Liver (tissue), 9 donors: ENCODE data around the gene ALG9. TPM values are rescaled to one million over a fixed set of nuclear protein-coding genes. Genes with fewer than 3 reads are reported as not detected.

Source experiments
- DNase-seq: peaks from one replicate; pipeline ENCODE4 v3.0.0-alpha.2; 2017; ENCODE audit warnings: low spot score
- H3K27ac ChIP-seq, 2 donors: one replicate each; pipeline ENCODE4 v1.7.0; 2013; ENCODE audit warnings: inconsistent platforms in 2 of 2, low read length in 2 of 2, control low read depth in 1 of 2, low read depth in 1 of 2, mild to moderate bottlenecking in 1 of 2
- H3K27me3 ChIP-seq, 4 donors: one replicate each; pipeline versions ENCODE4 v1.6.1 to v1.7.0; 2013; ENCODE audit warnings: low read length in 3 of 4, inconsistent platforms in 1 of 4, mild to moderate bottlenecking in 1 of 4, moderate library complexity in 1 of 4; ENCODE audit not compliant: control insufficient read depth in 4 of 4, insufficient read depth in 4 of 4
- H3K36me3 ChIP-seq, 4 donors: one replicate each; pipeline versions ENCODE4 v1.6.1 to v1.7.0; 2013; ENCODE audit warnings: low read length in 3 of 4, mild to moderate bottlenecking in 3 of 4, low read depth in 1 of 4, moderate library complexity in 1 of 4; ENCODE audit not compliant: control insufficient read depth in 4 of 4, insufficient read depth in 3 of 4
- H3K4me1 ChIP-seq, 4 donors: one replicate each; pipeline versions ENCODE4 v1.6.1 to v1.7.0; 2013; ENCODE audit warnings: low read length in 3 of 4, mild to moderate bottlenecking in 3 of 4, moderate library complexity in 1 of 4; ENCODE audit not compliant: control insufficient read depth in 4 of 4, insufficient read depth in 4 of 4
- H3K4me3 ChIP-seq, 3 donors: one replicate each; pipeline versions ENCODE4 v1.6.1 to v1.7.0; 2013; ENCODE audit warnings: low read length in 3 of 3, control low read depth in 1 of 3, low read depth in 1 of 3, mild to moderate bottlenecking in 1 of 3
- H3K9ac ChIP-seq, 2 donors: one replicate each; pipeline ENCODE4 v1.7.0; 2013; ENCODE audit warnings: low read length in 2 of 2, mild to moderate bottlenecking in 2 of 2, moderate library complexity in 2 of 2, control low read depth in 1 of 2, low read depth in 1 of 2
- H3K9me3 ChIP-seq, 4 donors: one replicate each; pipeline versions ENCODE4 v1.6.1 to v1.7.0; 2013; ENCODE audit warnings: low read length in 3 of 4; ENCODE audit not compliant: control insufficient read depth in 4 of 4
- ATF3 ChIP-seq: IDR thresholded peaks from 2 replicates; pipeline ENCODE4 v1.6.1; 2016; ENCODE audit warnings: antibody characterized with exemption
- FOXA2 ChIP-seq: IDR thresholded peaks from 2 replicates; pipeline ENCODE4 v1.6.1; 2016; ENCODE audit warnings: antibody characterized with exemption
- HNF4A ChIP-seq, 2 donors: conservative IDR thresholded peaks; 2 replicates each; pipeline ENCODE4 v1.6.1; 2016; ENCODE audit warnings: antibody characterized with exemption in 2 of 2, mild to moderate bottlenecking in 2 of 2
- MAX ChIP-seq: IDR thresholded peaks from 2 replicates; pipeline ENCODE4 v1.6.1; 2016; ENCODE audit warnings: antibody characterized with exemption
- NR2F2 ChIP-seq: IDR thresholded peaks from 2 replicates; pipeline ENCODE4 v1.6.1; 2016; ENCODE audit warnings: antibody characterized with exemption
- RAD21 ChIP-seq, 2 donors: IDR thresholded peaks; 2 replicates each; pipeline ENCODE4 v1.6.1; 2016; ENCODE audit warnings: antibody characterized with exemption in 2 of 2, mild to moderate bottlenecking in 2 of 2
- REST ChIP-seq: IDR thresholded peaks from 2 replicates; pipeline ENCODE4 v1.6.1; 2016; ENCODE audit warnings: antibody characterized with exemption, mild to moderate bottlenecking
- SP1 ChIP-seq: IDR thresholded peaks from 2 replicates; pipeline ENCODE4 v1.6.1; 2018; ENCODE audit warnings: antibody characterized with exemption, mild to moderate bottlenecking
- TAF1 ChIP-seq: conservative IDR thresholded peaks from 2 replicates; pipeline ENCODE4 v1.6.1; 2016; ENCODE audit warnings: antibody characterized with exemption, mild to moderate bottlenecking
- YY1 ChIP-seq: IDR thresholded peaks from 2 replicates; pipeline ENCODE4 v1.6.1; 2016; ENCODE audit warnings: antibody characterized with exemption, mild to moderate bottlenecking
- ZBTB33 ChIP-seq: IDR thresholded peaks from 2 replicates; pipeline ENCODE4 v1.6.1; 2016; ENCODE audit warnings: antibody characterized with exemption
- WGBS: extraction: QIAGEN DNeasy Blood & Tissue Kit; methylation state at CpG from one replicate; pipeline ENCODE4 v1.1.7; 2013; 5-methylcytosine and 5-hydroxymethylcytosine counted together
- polyA plus RNA-seq, 2 donors: library from polyadenylated mRNA; stranded (reverse) in 1 of 2; unstranded in 1 of 2; fragments of 200-250 nt in 1 of 2; fragments of >200 nt in 1 of 2; fragmentation: Nextera tagmentation in 1 of 2; extraction: Ambion mirVana in 1 of 2; gene quantifications; one replicate each; pipeline versions ENCODE4 v1.2.1 to v1.2.3, GENCODE V29; 2013 to 2015
- total RNA-seq, 2 donors: library from RNA; depleted of rRNA; stranded (reverse); fragments of >200 nt; gene quantifications; one replicate each; pipeline ENCODE4 v1.2.3, GENCODE V29; 2014
- donor health status: healthy.
- donor health status: healthy.
- donor health status: healthy.
- donor health status: healthy.
- donor health status: healthy.

The ALG9 gene
- total and polyA plus RNA-seq, 4 donors: 13.7 to 36.3 (median 20.2) TPM

GRCh38 chr11:111823131-111823530 is 48.2 kb downstream of the ALG9 start:
- no peak for DNase-seq
- Histone ChIP-seq H3K4me3 (no peak overlapping the region), H3K36me3 (no peaks in the 10 kb centered on the region), H3K9me3 (no peaks in the 10 kb centered on the region), H3K9ac (no peak overlapping the region), H3K27ac (peak overlapping the region; percentile 40 to 72), H3K4me1 (peaks cover 5 to 26% (median 13%) of the 10 kb centered on the region in 4 donors), H3K27me3 (no peaks in the 10 kb centered on the region)
- TF ChIP-seq HNF4A (conservative IDR thresholded peaks at IDR 0.05) (no peak), ZBTB33 (no peak), NR2F2 (no peak), ATF3 (no peak), SP1 (no peak), YY1 (no peak), FOXA2 (no peak), MAX (no peak), RAD21 (IDR thresholded peaks at IDR 0.05) (no peak), REST (no peak), TAF1 (no peak)
- 47% methylated on average over 1 of the region's 1 CpG for WGBS

- no peaks in the 10 kb centered on the region for H3K27me3 ChIP-seq
- no peak for DNase-seq
- H3K4me3 ChIP-seq: no peak overlapping the region
- H3K36me3 ChIP-seq: no peaks in the 10 kb centered on the region
- no peaks in the 10 kb centered on the region for H3K9me3 ChIP-seq
- no peak for TF ChIP-seq REST
- TF ChIP-seq FOXA2: no peak
- H3K4me1 ChIP-seq: peaks cover 4 to 26% (median 13%) of the 10 kb centered on the region in 4 donors
- WGBS: 52% methylated on average over 3 of the region's 3 CpGs
- no peak overlapping the region for H3K9ac ChIP-seq
- H3K27ac ChIP-seq: peak overlapping the region; percentile 19 to 40
These were observed 51.5 kb downstream of the ALG9 start for GRCh38 chr11:111819829-111820237.
